Loucy (cell line): ENCODE measurements around the gene TTPAL.

Experiments
- H2AFZ ChIP-seq: fragments of 200-600 bp; sonication (generic); 2 replicates; pipeline ENCODE4 v1.6.0; 2016; ENCODE audit warnings: antibody characterized with exemption, mild to moderate bottlenecking, low read length, moderate library complexity
- H3F3A ChIP-seq: fragments of 200-600 bp; 2 replicates; pipeline ENCODE4 v1.6.0; 2016; ENCODE audit warnings: antibody characterized with exemption, low read depth, mild to moderate bottlenecking
- H3K27me3 ChIP-seq: fragments of 200-600 bp; sonication (generic); 2 replicates; pipeline ENCODE4 v1.6.1; 2014; ENCODE audit warnings: low read length, mild to moderate bottlenecking; ENCODE audit not compliant: insufficient read depth, poor library complexity, severe bottlenecking
- H3K36me3 ChIP-seq: fragments of 200-600 bp; sonication (generic); 2 replicates; pipeline ENCODE4 v1.6.1; 2016; ENCODE audit warnings: low read length; ENCODE audit not compliant: insufficient read depth
- H3K4me1 ChIP-seq: fragments of 200-600 bp; sonication (generic); 2 replicates; pipeline ENCODE4 v1.5.1; 2014; ENCODE audit warnings: low read length, mild to moderate bottlenecking; ENCODE audit not compliant: insufficient read depth, poor library complexity, severe bottlenecking
- H3K4me2 ChIP-seq: fragments of 200-600 bp; sonication (generic); 2 replicates; pipeline ENCODE4 v1.6.0; 2014; ENCODE audit warnings: antibody characterized with exemption, low read length, low read depth, mild to moderate bottlenecking; ENCODE audit not compliant: poor library complexity, severe bottlenecking
- H3K4me3 ChIP-seq: fragments of 200-600 bp; sonication (generic); 2 replicates; pipeline ENCODE4 v1.5.1; 2014; ENCODE audit warnings: low read length, mild to moderate bottlenecking, mixed read lengths; ENCODE audit not compliant: poor library complexity, severe bottlenecking
- H3K79me2 ChIP-seq: fragments of 200-600 bp; sonication (generic); 2 replicates; pipeline ENCODE4 v1.6.1; 2014; ENCODE audit warnings: low read length; ENCODE audit not compliant: insufficient read depth
- H3K9ac ChIP-seq: fragments of 200-600 bp; sonication (generic); 2 replicates; pipeline ENCODE4 v1.6.0; 2014; ENCODE audit warnings: mild to moderate bottlenecking, low read depth, low read length, moderate library complexity; ENCODE audit not compliant: poor library complexity, severe bottlenecking
- H3K9me2 ChIP-seq: fragments of 200-600 bp; sonication (generic); replicated peaks from 2 replicates; pipeline ENCODE4 v1.6.1; 2016; ENCODE audit warnings: low read depth, low read length, mixed read lengths
- H3K9me3 ChIP-seq: fragments of 200-600 bp; sonication (generic); 2 replicates; pipeline ENCODE4 v1.6.1; 2014; ENCODE audit warnings: mild to moderate bottlenecking, antibody characterized with exemption, low read length, low read depth; ENCODE audit not compliant: insufficient read depth
- H4K20me1 ChIP-seq: fragments of 200-600 bp; sonication (generic); 2 replicates; pipeline ENCODE4 v1.6.0; 2014; ENCODE audit warnings: antibody characterized with exemption, low read length, mild to moderate bottlenecking; ENCODE audit not compliant: insufficient read depth, poor library complexity, severe bottlenecking
- EZH2phosphoT487 ChIP-seq: fragments of 200-600 bp; IDR thresholded peaks from 2 replicates; pipeline ENCODE4 v1.6.1; 2018; ENCODE audit warnings: antibody characterized with exemption, mild to moderate bottlenecking, moderate library complexity, borderline replicate concordance
- TF ChIP-seq, protein P1 (sequence below): fragments of 200-600 bp; sonication (generic); conservative IDR thresholded peaks from 2 replicates; pipeline ENCODE4 v1.5.1; 2014; ENCODE audit warnings: mild to moderate bottlenecking, antibody characterized with exemption, low read length

Gene TTPAL

GRCh38 chr20:44449864-44450263, 25.8 kb upstream of the TTPAL start:
- Histone ChIP-seq H3K4me2 (no peak overlapping the region), H3K36me3 (no peaks in the 10 kb centered on the region), H4K20me1 (no peaks in the 10 kb centered on the region), H3K9ac (no peak overlapping the region), H3K4me1 (no peaks in the 10 kb centered on the region), H3K9me3 (no peaks in the 10 kb centered on the region), H3K9me2 (no peaks in the 10 kb centered on the region), H2AFZ (no peak overlapping the region), H3K27me3 (no peaks in the 10 kb centered on the region), H3F3A (no peaks in the 10 kb centered on the region), H3K79me2 (no peaks in the 10 kb centered on the region), H3K4me3 (no peak overlapping the region)
- TF ChIP-seq, protein P1, sequence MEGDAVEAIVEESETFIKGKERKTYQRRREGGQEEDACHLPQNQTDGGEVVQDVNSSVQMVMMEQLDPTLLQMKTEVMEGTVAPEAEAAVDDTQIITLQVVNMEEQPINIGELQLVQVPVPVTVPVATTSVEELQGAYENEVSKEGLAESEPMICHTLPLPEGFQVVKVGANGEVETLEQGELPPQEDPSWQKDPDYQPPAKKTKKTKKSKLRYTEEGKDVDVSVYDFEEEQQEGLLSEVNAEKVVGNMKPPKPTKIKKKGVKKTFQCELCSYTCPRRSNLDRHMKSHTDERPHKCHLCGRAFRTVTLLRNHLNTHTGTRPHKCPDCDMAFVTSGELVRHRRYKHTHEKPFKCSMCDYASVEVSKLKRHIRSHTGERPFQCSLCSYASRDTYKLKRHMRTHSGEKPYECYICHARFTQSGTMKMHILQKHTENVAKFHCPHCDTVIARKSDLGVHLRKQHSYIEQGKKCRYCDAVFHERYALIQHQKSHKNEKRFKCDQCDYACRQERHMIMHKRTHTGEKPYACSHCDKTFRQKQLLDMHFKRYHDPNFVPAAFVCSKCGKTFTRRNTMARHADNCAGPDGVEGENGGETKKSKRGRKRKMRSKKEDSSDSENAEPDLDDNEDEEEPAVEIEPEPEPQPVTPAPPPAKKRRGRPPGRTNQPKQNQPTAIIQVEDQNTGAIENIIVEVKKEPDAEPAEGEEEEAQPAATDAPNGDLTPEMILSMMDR = no peak
- no peak for TF ChIP-seq EZH2phosphoT487

- Histone ChIP-seq H3K79me2 (no peaks in the 10 kb centered on the region), H3K9ac (no peak overlapping the region), H3K36me3 (no peaks in the 10 kb centered on the region), H3K4me1 (no peaks in the 10 kb centered on the region), H2AFZ (no peak overlapping the region), H3K4me2 (no peak overlapping the region), H4K20me1 (no peaks in the 10 kb centered on the region), H3K4me3 (no peak overlapping the region), H3K27me3 (no peaks in the 10 kb centered on the region), H3F3A (no peaks in the 10 kb centered on the region), H3K9me3 (no peaks in the 10 kb centered on the region), H3K9me2 (no peaks in the 10 kb centered on the region)
- no peak for TF ChIP-seq EZH2phosphoT487
- TF ChIP-seq, protein P1 = no peak
Observed at GRCh38 chr20:44450281-44450889, 25.3 kb upstream of the TTPAL start.

DNA sequence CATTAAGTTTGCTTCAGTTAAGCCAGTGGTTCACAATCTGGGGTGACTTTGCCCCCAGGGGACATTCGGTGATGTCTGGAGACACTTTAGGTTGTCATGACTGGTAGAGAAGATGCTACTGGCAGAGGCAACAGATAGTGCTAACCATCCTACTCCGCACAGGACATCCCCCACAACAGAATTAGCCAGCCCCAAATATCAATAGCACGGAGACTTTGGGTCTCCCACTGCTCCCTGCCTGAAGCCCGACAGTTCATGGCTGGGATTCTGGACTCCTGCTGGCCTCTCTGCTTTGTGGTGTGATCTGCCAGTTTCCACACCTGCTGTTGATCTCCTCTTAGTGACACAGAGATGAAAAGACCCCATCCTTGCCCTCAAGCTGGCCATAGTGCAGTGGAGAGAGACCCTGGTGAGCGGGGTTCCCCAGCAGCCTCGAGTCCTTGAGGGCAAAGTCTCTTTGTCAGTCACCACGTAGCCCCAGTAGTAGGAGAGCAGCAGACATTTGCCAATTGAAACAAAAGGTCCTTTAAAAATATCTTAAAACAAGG, 24.7 kb upstream of the TTPAL start:
- Histone ChIP-seq H3K9me2 (no peaks in the 10 kb centered on the region), H3K4me2 (no peak overlapping the region), H3K36me3 (no peaks in the 10 kb centered on the region), H2AFZ (no peak overlapping the region), H3K79me2 (no peaks in the 10 kb centered on the region), H3K4me1 (no peaks in the 10 kb centered on the region), H3K27me3 (no peaks in the 10 kb centered on the region), H3K4me3 (no peak overlapping the region), H3F3A (no peaks in the 10 kb centered on the region), H3K9me3 (no peaks in the 10 kb centered on the region), H3K9ac (no peak overlapping the region), H4K20me1 (no peaks in the 10 kb centered on the region)
- TF ChIP-seq, protein P1 = no peak
- no peak for TF ChIP-seq EZH2phosphoT487
